B cell (primary cell): ENCODE data around the gene ZFP64. TPM values are rescaled to one million over a fixed set of nuclear protein-coding genes. Genes with fewer than 3 reads are reported as not detected.

Experiments used
- ATAC-seq: fragments of 200-7000 bp; cut with Tn5 transposase; one replicate; pipeline ENCODE4 v1.10.0; 2021; ENCODE audit warnings: low read depth, mild to moderate bottlenecking, moderate number of reproducible peaks, moderate library complexity
- CTCF ChIA-PET: fragments of 350-600 bp; sonication (Branson Sonifier 250); formaldehyde crosslinking; loops from one replicate; lab custom pipeline; 2021; ENCODE audit warnings: antibody characterized with exemption, inconsistent platforms; lab: Charles Lee
- POLR2A ChIA-PET: fragments of 350-600 bp; sonication (Branson Sonifier 250); formaldehyde crosslinking; loops from one replicate; lab custom pipeline; 2021; ENCODE audit warnings: antibody characterized with exemption; lab: Charles Lee
- DNase-seq: peaks from one replicate; pipeline ENCODE4 v3.0.0; 2013
- H2AFZ ChIP-seq: 2 replicates; pipeline ENCODE4 v1.6.1; 2012; ENCODE audit warnings: mild to moderate bottlenecking, low read depth, low read length; ENCODE audit not compliant: insufficient read depth, poor library complexity, severe bottlenecking
- H3K27ac ChIP-seq, 2 donors: 1 replicate in 1 of 2; 2 replicates in 1 of 2; pipeline ENCODE4 v1.5.1; 2012 to 2013; ENCODE audit warnings: low read length in 2 of 2, mild to moderate bottlenecking in 2 of 2, moderate library complexity in 1 of 2
- H3K27me3 ChIP-seq, 4 experiments: fragments of 200-600 bp in 1 of 4; sonication (generic) in 1 of 4; replicated peaks in 1 of 4; 1 replicate in 2 of 4; 2 replicates in 2 of 4; pipeline versions ENCODE4 v1.6.1 to v1.7.0; 2013 to 2016; ENCODE audit warnings: low read length in 3 of 4, mild to moderate bottlenecking in 2 of 4, mixed read lengths in 1 of 4, moderate library complexity in 1 of 4; ENCODE audit not compliant: insufficient read depth in 4 of 4, control insufficient read depth in 3 of 4; ENCODE audit errors: control extremely low read depth in 1 of 4
- H3K36me3 ChIP-seq, 2 experiments: replicated peaks in 1 of 2; 1 replicate in 1 of 2; 2 replicates in 1 of 2; pipeline versions ENCODE4 v1.6.1 to v1.7.1; 2013; ENCODE audit warnings: low read length in 1 of 2; ENCODE audit not compliant: insufficient read depth in 2 of 2, control insufficient read depth in 1 of 2; ENCODE audit errors: control extremely low read depth in 1 of 2, extremely low read depth in 1 of 2
- H3K4me1 ChIP-seq, 2 donors: fragments of 200-600 bp in 1 of 2; sonication (generic) in 1 of 2; 1 replicate in 1 of 2; 2 replicates in 1 of 2; pipeline versions ENCODE4 v1.5.1 to v1.6.1; 2013 to 2017; ENCODE audit warnings: low read length in 2 of 2; ENCODE audit not compliant: control insufficient read depth in 2 of 2, insufficient read depth in 2 of 2
- H3K4me2 ChIP-seq: replicated peaks from 2 replicates; pipeline ENCODE3; 2012; ENCODE audit warnings: mild to moderate bottlenecking, low read depth, low read length; ENCODE audit not compliant: poor library complexity, severe bottlenecking
- H3K4me3 ChIP-seq, 5 experiments: fragments of 200-600 bp in 1 of 5; sonication (generic) in 1 of 5; 1 replicate in 3 of 5; 2 replicates in 2 of 5; pipeline versions ENCODE4 v1.5.1 to v1.7.0; 2011 to 2016; ENCODE audit warnings: low read length in 4 of 5, mild to moderate bottlenecking in 4 of 5, low read depth in 2 of 5, control low read depth in 1 of 5, moderate library complexity in 1 of 5; ENCODE audit not compliant: insufficient read depth in 1 of 5; ENCODE audit errors: control extremely low read depth in 1 of 5, extremely low read depth in 1 of 5
- H3K79me2 ChIP-seq: fragments of 200-600 bp; sonication (generic); one replicate; pipeline ENCODE4 v1.6.0; 2016; ENCODE audit warnings: low read length; ENCODE audit not compliant: control insufficient read depth, insufficient read depth
- H3K9ac ChIP-seq: fragments of 200-600 bp; sonication (generic); 2 replicates; pipeline ENCODE4 v1.6.1; 2017; ENCODE audit warnings: mild to moderate bottlenecking, low read length, moderate library complexity
- H3K9me3 ChIP-seq, 3 donors: one replicate each; pipeline versions ENCODE4 v1.6.1 to v1.7.1; 2013; ENCODE audit warnings: low read length in 2 of 3; ENCODE audit not compliant: control insufficient read depth in 2 of 3, insufficient read depth in 1 of 3; ENCODE audit errors: control extremely low read depth in 1 of 3
- H4K20me1 ChIP-seq: 2 replicates; pipeline ENCODE4 v1.6.0; 2012; ENCODE audit warnings: mild to moderate bottlenecking, low read length; ENCODE audit not compliant: insufficient read depth, control insufficient read depth, poor library complexity, severe bottlenecking
- H3K27ac Mint-ChIP-seq: one replicate; pipeline ENCODE4 v1.8.0; 2021; ENCODE audit warnings: mixed read lengths
- H3K27me3 Mint-ChIP-seq: one replicate; pipeline ENCODE4 v1.8.0; 2021; ENCODE audit warnings: mixed read lengths
- H3K4me1 Mint-ChIP-seq: one replicate; pipeline ENCODE4 v1.8.0; 2021; ENCODE audit warnings: mixed read lengths
- H3K4me3 Mint-ChIP-seq: one replicate; pipeline ENCODE4 v1.8.0; 2021; ENCODE audit warnings: mixed read lengths
- H3K9me3 Mint-ChIP-seq: one replicate; pipeline ENCODE4 v1.8.0; 2022; ENCODE audit warnings: mixed read lengths; ENCODE audit not compliant: insufficient read depth
- CTCF ChIP-seq: fragments of 200-600 bp; IDR thresholded peaks from one replicate; pipeline ENCODE4 v1.8.0; 2022; ENCODE audit warnings: antibody characterized with exemption, mild to moderate bottlenecking
- EZH2 ChIP-seq: IDR thresholded peaks from 2 replicates; pipeline ENCODE4 v1.6.1; 2012; ENCODE audit warnings: borderline replicate concordance, low read depth, mild to moderate bottlenecking, moderate library complexity, low read length; ENCODE audit not compliant: insufficient read depth, poor library complexity, severe bottlenecking
- WGBS: methylation state at CpG from one replicate; pipeline ENCODE4 v1.1.5; 2013; ENCODE audit warnings: missing lambda C conversion rate; ENCODE audit not compliant: insufficient coverage; 5-methylcytosine and 5-hydroxymethylcytosine counted together
- intact Hi-C: fragments of 100-400 bp; cut with micrococcal nuclease; formaldehyde crosslinking; loops from one replicate; pipeline ENCODE4 v1.10.0; 2022
- polyA plus RNA-seq: library from polyadenylated mRNA; depleted of rRNA; stranded (reverse); fragments of >200 nt; gene quantifications from 2 replicates; pipeline ENCODE4 v1.2.3, GENCODE V29; 2012
- total RNA-seq, 2 donors: library from RNA; stranded (reverse); fragments of 120-200 nt in 1 of 2; gene quantifications; 1 replicate in 1 of 2; 2 replicates in 1 of 2; pipeline versions ENCODE4 v1.2.3 to v1.2.4, GENCODE V29; 2013 to 2022

The ZFP64 gene
- total and polyA plus RNA-seq, 2 donors (not counting 1 experiment from before 2014, with no cell fraction given) = 14.2 to 15.1 TPM

- Mint-ChIP-seq H3K27me3 (peaks cover 8% of the 10 kb centered on the region), H3K4me3 (no peak overlapping the region), H3K27ac (no peak overlapping the region), H3K9me3 (no peaks in the 10 kb centered on the region), H3K4me1 (no peaks in the 10 kb centered on the region)
- Histone ChIP-seq H2AFZ (no peak overlapping the region), H3K4me1 (no peaks in the 10 kb centered on the region), H3K4me3 (no peak overlapping the region), H3K9me3 (no peaks in the 10 kb centered on the region), H3K4me2 (no peak overlapping the region), H3K27me3 (peaks cover 0 to 2% (median 0%) of the 10 kb centered on the region in 4 experiments), H3K27ac (no peak overlapping the region), H3K36me3 (no peaks in the 10 kb centered on the region), H3K79me2 (no peaks in the 10 kb centered on the region), H4K20me1 (no peaks in the 10 kb centered on the region), H3K9ac (no peak overlapping the region)
- DNase-seq (no peak), ATAC-seq (no peak)
- intact Hi-C loops = no loop called here
- TF ChIP-seq CTCF (no peak), EZH2 (no peak)
- POLR2A ChIA-PET = no interaction called here
- CTCF ChIA-PET = no interaction called here
- WGBS = no CpG with 5 or more reads among the region's 1 CpG
These were observed 42.9 kb upstream of the ZFP64 start for GRCh38 chr20:52234302-52235045.

- Mint-ChIP-seq H3K4me1 (no peaks in the 10 kb centered on the region), H3K4me3 (no peak overlapping the region), H3K27ac (no peak overlapping the region), H3K27me3 (peaks cover 10% of the 10 kb centered on the region), H3K9me3 (no peaks in the 10 kb centered on the region)
- no peak overlapping the region for H3K9ac ChIP-seq
- POLR2A ChIA-PET = no interaction called here
- intact Hi-C loops = no loop called here
- no peak overlapping the region for H3K4me2 ChIP-seq
- no peak overlapping the region for H3K4me3 ChIP-seq
- CTCF ChIA-PET = no interaction called here
- H3K27me3 ChIP-seq = peaks cover 0 to 3% (median 0%) of the 10 kb centered on the region in 4 experiments
- no peak overlapping the region for H2AFZ ChIP-seq
- H3K27ac ChIP-seq = no peak overlapping the region
- DNase-seq (no peak), ATAC-seq (no peak)
- TF ChIP-seq EZH2 (no peak), CTCF (no peak)
- no peaks in the 10 kb centered on the region for H3K79me2 ChIP-seq
- no peaks in the 10 kb centered on the region for H3K4me1 ChIP-seq
- no peaks in the 10 kb centered on the region for H3K36me3 ChIP-seq
- H4K20me1 ChIP-seq = no peaks in the 10 kb centered on the region
- no peaks in the 10 kb centered on the region for H3K9me3 ChIP-seq
These were observed 39.7 kb upstream of the ZFP64 start for GRCh38 chr20:52231230-52231746.
